RWPE2 (cell line): ENCODE measurements around the gene CEP128.
"Not testable (repeated sequence)": the region's sequence is repeated elsewhere in the genome, so short reads cannot be mapped to it uniquely, and the experiment has no call there.

ENCODE experiments used
- ATAC-seq: fragments of 200-7000 bp; cut with Tn5 transposase; 3 replicates; pipeline ENCODE4 v1.9.1; 2021; ENCODE audit warnings: low read depth
- DNase-seq: peaks from one replicate; pipeline ENCODE4 v3.0.0-alpha.2; 2020; ENCODE audit warnings: low spot score
- H3K27ac ChIP-seq: fragments of 450-650 bp; 2 replicates; pipeline ENCODE4 v1.5.1; 2017; ENCODE audit warnings: mild to moderate bottlenecking; ENCODE audit not compliant: poor library complexity, severe bottlenecking
- H3K27me3 ChIP-seq: fragments of 250-450 bp; sonication (Bioruptor Pico); 2 replicates; pipeline ENCODE4 v1.5.1; 2021; ENCODE audit warnings: mild to moderate bottlenecking, moderate library complexity; ENCODE audit not compliant: insufficient read depth, poor library complexity, severe bottlenecking
- H3K36me3 ChIP-seq: fragments of 250-450 bp; sonication (Bioruptor Pico); 2 replicates; pipeline ENCODE4 v1.5.1; 2020; ENCODE audit warnings: low read depth, mild to moderate bottlenecking, moderate library complexity
- H3K4me1 ChIP-seq: fragments of 250-450 bp; sonication (Bioruptor Pico); 2 replicates; pipeline ENCODE4 v1.5.1; 2021; ENCODE audit warnings: mild to moderate bottlenecking, moderate library complexity; ENCODE audit not compliant: insufficient read depth, poor library complexity, severe bottlenecking
- H3K4me3 ChIP-seq: fragments of 250-450 bp; sonication (Bioruptor Pico); 2 replicates; pipeline ENCODE4 v1.5.1; 2021; ENCODE audit warnings: mild to moderate bottlenecking, moderate library complexity; ENCODE audit not compliant: severe bottlenecking
- H3K9me3 ChIP-seq: fragments of 250-450 bp; sonication (Bioruptor Pico); 2 replicates; pipeline ENCODE4 v1.5.1; 2021; ENCODE audit warnings: mild to moderate bottlenecking, moderate library complexity; ENCODE audit not compliant: severe bottlenecking
- TF ChIP-seq, protein P1 (sequence below): fragments of 450-650 bp; IDR thresholded peaks from one replicate; pipeline ENCODE4 v1.5.1; 2017; ENCODE audit warnings: mild to moderate bottlenecking, moderate library complexity; ENCODE audit not compliant: poor library complexity, severe bottlenecking

The CEP128 gene

DNA sequence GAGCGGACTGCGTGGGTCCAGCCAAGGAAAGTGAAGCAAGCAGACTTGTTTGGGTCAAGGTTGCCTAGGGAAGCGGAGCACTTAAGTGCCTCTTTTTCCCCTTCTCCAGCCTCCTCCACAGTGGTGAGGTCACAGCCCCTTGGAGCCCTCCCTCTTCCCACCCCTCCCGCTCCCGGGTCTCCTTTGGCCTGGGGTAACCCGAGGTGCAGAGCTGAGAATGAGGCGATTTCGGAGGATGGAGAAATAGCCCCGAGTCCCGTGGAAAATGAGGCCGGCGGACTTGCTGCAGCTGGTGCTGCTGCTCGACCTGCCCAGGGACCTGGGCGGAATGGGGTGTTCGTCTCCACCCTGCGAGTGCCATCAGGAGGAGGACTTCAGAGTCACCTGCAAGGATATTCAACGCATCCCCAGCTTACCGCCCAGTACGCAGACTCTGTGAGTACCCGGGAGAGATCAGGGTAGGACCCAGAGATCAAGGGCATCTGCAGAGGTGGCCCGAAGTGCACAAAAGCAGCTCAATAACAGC, 13.9 kb upstream of the CEP128 start, which contains the start of gene TSHR:
Gene TSHR (plus strand): TSS at position 206 of the 526 bp plus-strand sequence. CDS start 60 bp downstream, at position 266.
- peak within 1 kb of the TSS; percentile 30 for H3K4me3 ChIP-seq
- no peak within 1 kb of the TSS for H3K27ac ChIP-seq
- TF ChIP-seq, protein P1, sequence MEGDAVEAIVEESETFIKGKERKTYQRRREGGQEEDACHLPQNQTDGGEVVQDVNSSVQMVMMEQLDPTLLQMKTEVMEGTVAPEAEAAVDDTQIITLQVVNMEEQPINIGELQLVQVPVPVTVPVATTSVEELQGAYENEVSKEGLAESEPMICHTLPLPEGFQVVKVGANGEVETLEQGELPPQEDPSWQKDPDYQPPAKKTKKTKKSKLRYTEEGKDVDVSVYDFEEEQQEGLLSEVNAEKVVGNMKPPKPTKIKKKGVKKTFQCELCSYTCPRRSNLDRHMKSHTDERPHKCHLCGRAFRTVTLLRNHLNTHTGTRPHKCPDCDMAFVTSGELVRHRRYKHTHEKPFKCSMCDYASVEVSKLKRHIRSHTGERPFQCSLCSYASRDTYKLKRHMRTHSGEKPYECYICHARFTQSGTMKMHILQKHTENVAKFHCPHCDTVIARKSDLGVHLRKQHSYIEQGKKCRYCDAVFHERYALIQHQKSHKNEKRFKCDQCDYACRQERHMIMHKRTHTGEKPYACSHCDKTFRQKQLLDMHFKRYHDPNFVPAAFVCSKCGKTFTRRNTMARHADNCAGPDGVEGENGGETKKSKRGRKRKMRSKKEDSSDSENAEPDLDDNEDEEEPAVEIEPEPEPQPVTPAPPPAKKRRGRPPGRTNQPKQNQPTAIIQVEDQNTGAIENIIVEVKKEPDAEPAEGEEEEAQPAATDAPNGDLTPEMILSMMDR: no peak
- H3K27me3 ChIP-seq: peaks cover 10% of the 10 kb centered on the region
- H3K4me1 ChIP-seq: no peaks in the 10 kb centered on the region
- ATAC-seq (peak; percentile 13; the same call in 2 of the 3 replicates), DNase-seq (peak; percentile 59)
- no peaks in the 10 kb centered on the region for H3K36me3 ChIP-seq
- H3K9me3 ChIP-seq: no peaks in the 10 kb centered on the region

DNA sequence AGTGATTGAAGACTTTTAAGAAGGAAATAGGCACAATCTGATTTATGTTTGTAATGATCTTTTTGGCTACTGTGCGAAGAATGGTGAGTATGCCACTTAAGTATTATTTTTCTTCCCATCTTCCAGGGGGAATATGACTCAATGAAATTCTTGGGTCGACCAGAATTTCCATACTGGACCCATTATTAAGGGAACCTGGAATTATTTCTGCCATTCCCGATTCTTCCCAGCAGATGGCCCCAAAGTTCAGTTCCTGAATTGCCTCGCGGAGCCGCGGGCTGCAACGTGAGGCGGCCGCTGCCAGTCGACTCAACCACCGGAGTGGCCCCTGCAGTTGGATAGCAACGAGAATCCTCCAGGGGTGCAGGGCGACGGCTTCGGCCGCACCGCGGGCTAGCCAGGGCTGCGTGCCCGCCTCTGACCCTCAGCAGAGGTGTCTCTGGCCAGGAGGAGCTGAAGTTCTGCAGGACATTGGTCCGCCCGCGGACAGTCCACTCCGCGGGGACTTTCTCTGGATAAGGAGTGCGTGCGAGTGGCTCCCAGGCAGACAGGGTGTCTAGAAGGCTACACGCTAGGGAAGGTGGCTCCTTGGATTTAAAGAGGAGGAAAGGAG, 13.3 kb upstream of the CEP128 start:
- Histone ChIP-seq H3K27ac (no peak overlapping the region), H3K27me3 (peaks cover 10% of the 10 kb centered on the region), H3K4me3 (peak overlapping the region; percentile 30), H3K36me3 (no peaks in the 10 kb centered on the region), H3K4me1 (no peaks in the 10 kb centered on the region), H3K9me3 (no peaks in the 10 kb centered on the region)
- TF ChIP-seq, protein P1: peak; percentile 97
- ATAC-seq (peak; percentile 90), DNase-seq (peak; percentile 77)

DNA sequence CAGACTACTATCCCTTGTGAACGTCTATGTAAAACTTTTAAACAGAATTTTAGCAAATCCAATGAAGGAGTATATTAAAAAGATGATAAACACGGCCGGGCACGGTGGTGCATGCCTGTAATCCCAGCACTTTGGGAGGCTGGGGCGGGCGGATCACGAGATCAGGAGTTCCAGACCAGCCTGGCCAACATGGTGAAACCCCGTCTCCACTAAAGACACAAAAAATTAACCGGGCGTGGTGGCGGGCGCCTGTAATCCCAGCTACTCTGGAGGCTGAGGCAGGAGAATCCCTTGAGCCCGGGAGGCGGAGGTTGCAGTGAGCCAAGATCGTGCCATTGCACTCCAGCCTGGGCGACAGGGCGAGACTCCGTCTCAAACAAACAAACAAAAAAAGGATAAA, 11.7 kb upstream of the CEP128 start:
- not testable (repeated sequence) for H3K9me3 ChIP-seq, H3K27ac ChIP-seq, H3K4me3 ChIP-seq, H3K4me1 ChIP-seq, H3K36me3 ChIP-seq, DNase-seq, ATAC-seq
- peaks cover 10% of the 10 kb centered on the region for H3K27me3 ChIP-seq

DNA sequence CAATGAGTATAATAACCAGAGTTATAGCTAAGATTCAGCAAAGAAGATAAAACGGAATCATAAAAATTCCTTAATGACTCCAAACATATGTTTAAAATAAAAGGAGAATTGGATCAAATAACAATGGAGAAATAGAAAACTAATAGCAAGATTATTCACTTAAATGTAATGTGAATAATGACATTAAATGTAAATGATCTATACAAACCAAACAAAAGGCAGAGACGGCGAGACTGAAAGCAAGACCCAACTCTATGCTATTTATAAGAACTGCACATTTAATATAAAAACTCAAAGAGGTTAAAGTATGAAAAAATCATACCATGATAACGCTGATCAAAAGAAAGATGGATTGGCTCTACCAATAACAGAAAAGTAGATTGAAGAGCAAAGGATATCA, 10.0 kb upstream of the CEP128 start:
- Histone ChIP-seq H3K9me3 (no peaks in the 10 kb centered on the region), H3K27ac (no peak overlapping the region), H3K4me3 (no peak overlapping the region), H3K27me3 (peaks cover 7% of the 10 kb centered on the region), H3K36me3 (no peaks in the 10 kb centered on the region), H3K4me1 (peaks cover under 1% of the 10 kb centered on the region)
- no peak for ATAC-seq
- no peak for DNase-seq
- TF ChIP-seq, protein P1: no peak

DNA sequence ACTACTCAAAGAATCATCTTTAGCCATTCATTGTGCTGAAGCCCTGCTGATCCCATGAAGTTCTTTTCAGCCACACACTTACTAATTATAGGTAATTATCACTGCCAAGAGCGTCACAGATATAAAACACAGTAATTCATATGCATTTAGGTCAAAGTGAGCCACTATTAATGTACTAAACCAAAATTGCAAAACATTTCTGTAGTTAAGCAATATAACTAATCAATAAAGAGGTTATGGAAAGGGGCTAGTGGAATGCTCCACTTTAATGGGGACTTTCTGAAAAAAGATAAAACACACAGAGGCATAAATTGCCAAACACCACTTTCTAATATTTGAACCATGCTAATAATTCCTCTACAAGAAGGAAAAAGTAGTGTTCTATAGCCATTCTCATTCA, 6.8 kb upstream of the CEP128 start:
- ATAC-seq (no peak), DNase-seq (no peak)
- Histone ChIP-seq H3K9me3 (no peaks in the 10 kb centered on the region), H3K4me1 (peaks cover 8% of the 10 kb centered on the region), H3K27ac (no peak overlapping the region), H3K4me3 (no peak overlapping the region), H3K27me3 (no peaks in the 10 kb centered on the region), H3K36me3 (no peaks in the 10 kb centered on the region)
- TF ChIP-seq, protein P1: no peak
